B cell (primary cell): ENCODE results near the gene COLEC12. TPM values are rescaled to one million over a fixed set of nuclear protein-coding genes. Genes with fewer than 3 reads are reported as not detected.

ENCODE experiments used
- ATAC-seq: fragments of 200-7000 bp; cut with Tn5 transposase; one replicate; pipeline ENCODE4 v1.10.0; 2021; ENCODE audit warnings: low read depth, mild to moderate bottlenecking, moderate number of reproducible peaks, moderate library complexity
- CTCF ChIA-PET: fragments of 350-600 bp; sonication (Branson Sonifier 250); formaldehyde crosslinking; loops from one replicate; lab custom pipeline; 2021; ENCODE audit warnings: antibody characterized with exemption, inconsistent platforms; lab: Charles Lee
- POLR2A ChIA-PET: fragments of 350-600 bp; sonication (Branson Sonifier 250); formaldehyde crosslinking; loops from one replicate; lab custom pipeline; 2021; ENCODE audit warnings: antibody characterized with exemption; lab: Charles Lee
- DNase-seq: peaks from one replicate; pipeline ENCODE4 v3.0.0; 2013
- H2AFZ ChIP-seq: 2 replicates; pipeline ENCODE4 v1.6.1; 2012; ENCODE audit warnings: mild to moderate bottlenecking, low read depth, low read length; ENCODE audit not compliant: insufficient read depth, poor library complexity, severe bottlenecking
- H3K27ac ChIP-seq, 2 donors: 1 replicate in 1 of 2; 2 replicates in 1 of 2; pipeline ENCODE4 v1.5.1; 2012 to 2013; ENCODE audit warnings: low read length in 2 of 2, mild to moderate bottlenecking in 2 of 2, moderate library complexity in 1 of 2
- H3K27me3 ChIP-seq, 4 experiments: fragments of 200-600 bp in 1 of 4; sonication (generic) in 1 of 4; replicated peaks in 1 of 4; 1 replicate in 2 of 4; 2 replicates in 2 of 4; pipeline versions ENCODE4 v1.6.1 to v1.7.0; 2013 to 2016; ENCODE audit warnings: low read length in 3 of 4, mild to moderate bottlenecking in 2 of 4, mixed read lengths in 1 of 4, moderate library complexity in 1 of 4; ENCODE audit not compliant: insufficient read depth in 4 of 4, control insufficient read depth in 3 of 4; ENCODE audit errors: control extremely low read depth in 1 of 4
- H3K36me3 ChIP-seq, 2 experiments: replicated peaks in 1 of 2; 1 replicate in 1 of 2; 2 replicates in 1 of 2; pipeline versions ENCODE4 v1.6.1 to v1.7.1; 2013; ENCODE audit warnings: low read length in 1 of 2; ENCODE audit not compliant: insufficient read depth in 2 of 2, control insufficient read depth in 1 of 2; ENCODE audit errors: control extremely low read depth in 1 of 2, extremely low read depth in 1 of 2
- H3K4me1 ChIP-seq, 2 donors: fragments of 200-600 bp in 1 of 2; sonication (generic) in 1 of 2; 1 replicate in 1 of 2; 2 replicates in 1 of 2; pipeline versions ENCODE4 v1.5.1 to v1.6.1; 2013 to 2017; ENCODE audit warnings: low read length in 2 of 2; ENCODE audit not compliant: control insufficient read depth in 2 of 2, insufficient read depth in 2 of 2
- H3K4me2 ChIP-seq: replicated peaks from 2 replicates; pipeline ENCODE3; 2012; ENCODE audit warnings: mild to moderate bottlenecking, low read depth, low read length; ENCODE audit not compliant: poor library complexity, severe bottlenecking
- H3K4me3 ChIP-seq, 5 experiments: fragments of 200-600 bp in 1 of 5; sonication (generic) in 1 of 5; 1 replicate in 3 of 5; 2 replicates in 2 of 5; pipeline versions ENCODE4 v1.5.1 to v1.7.0; 2011 to 2016; ENCODE audit warnings: low read length in 4 of 5, mild to moderate bottlenecking in 4 of 5, low read depth in 2 of 5, control low read depth in 1 of 5, moderate library complexity in 1 of 5; ENCODE audit not compliant: insufficient read depth in 1 of 5; ENCODE audit errors: control extremely low read depth in 1 of 5, extremely low read depth in 1 of 5
- H3K79me2 ChIP-seq: fragments of 200-600 bp; sonication (generic); one replicate; pipeline ENCODE4 v1.6.0; 2016; ENCODE audit warnings: low read length; ENCODE audit not compliant: control insufficient read depth, insufficient read depth
- H3K9ac ChIP-seq: fragments of 200-600 bp; sonication (generic); 2 replicates; pipeline ENCODE4 v1.6.1; 2017; ENCODE audit warnings: mild to moderate bottlenecking, low read length, moderate library complexity
- H3K9me3 ChIP-seq, 3 donors: one replicate each; pipeline versions ENCODE4 v1.6.1 to v1.7.1; 2013; ENCODE audit warnings: low read length in 2 of 3; ENCODE audit not compliant: control insufficient read depth in 2 of 3, insufficient read depth in 1 of 3; ENCODE audit errors: control extremely low read depth in 1 of 3
- H4K20me1 ChIP-seq: 2 replicates; pipeline ENCODE4 v1.6.0; 2012; ENCODE audit warnings: mild to moderate bottlenecking, low read length; ENCODE audit not compliant: insufficient read depth, control insufficient read depth, poor library complexity, severe bottlenecking
- H3K27ac Mint-ChIP-seq: one replicate; pipeline ENCODE4 v1.8.0; 2021; ENCODE audit warnings: mixed read lengths
- H3K27me3 Mint-ChIP-seq: one replicate; pipeline ENCODE4 v1.8.0; 2021; ENCODE audit warnings: mixed read lengths
- H3K4me1 Mint-ChIP-seq: one replicate; pipeline ENCODE4 v1.8.0; 2021; ENCODE audit warnings: mixed read lengths
- H3K4me3 Mint-ChIP-seq: one replicate; pipeline ENCODE4 v1.8.0; 2021; ENCODE audit warnings: mixed read lengths
- H3K9me3 Mint-ChIP-seq: one replicate; pipeline ENCODE4 v1.8.0; 2022; ENCODE audit warnings: mixed read lengths; ENCODE audit not compliant: insufficient read depth
- EZH2 ChIP-seq: IDR thresholded peaks from 2 replicates; pipeline ENCODE4 v1.6.1; 2012; ENCODE audit warnings: borderline replicate concordance, low read depth, mild to moderate bottlenecking, moderate library complexity, low read length; ENCODE audit not compliant: insufficient read depth, poor library complexity, severe bottlenecking
- WGBS: methylation state at CpG from one replicate; pipeline ENCODE4 v1.1.5; 2013; ENCODE audit warnings: missing lambda C conversion rate; ENCODE audit not compliant: insufficient coverage; 5-methylcytosine and 5-hydroxymethylcytosine counted together
- intact Hi-C: fragments of 100-400 bp; cut with micrococcal nuclease; formaldehyde crosslinking; loops from one replicate; pipeline ENCODE4 v1.10.0; 2022
- polyA plus RNA-seq: library from polyadenylated mRNA; depleted of rRNA; stranded (reverse); fragments of >200 nt; gene quantifications from 2 replicates; pipeline ENCODE4 v1.2.3, GENCODE V29; 2012
- total RNA-seq, 2 donors: library from RNA; stranded (reverse); fragments of 120-200 nt in 1 of 2; gene quantifications; 1 replicate in 1 of 2; 2 replicates in 1 of 2; pipeline versions ENCODE4 v1.2.3 to v1.2.4, GENCODE V29; 2013 to 2022
- TF ChIP-seq, protein P1 (sequence below): fragments of 200-600 bp; IDR thresholded peaks from one replicate; pipeline ENCODE4 v1.8.0; 2022; ENCODE audit warnings: antibody characterized with exemption, mild to moderate bottlenecking

Gene COLEC12
- total and polyA plus RNA-seq, 2 donors (not counting 1 experiment from before 2014, with no cell fraction given): not detected

DNA sequence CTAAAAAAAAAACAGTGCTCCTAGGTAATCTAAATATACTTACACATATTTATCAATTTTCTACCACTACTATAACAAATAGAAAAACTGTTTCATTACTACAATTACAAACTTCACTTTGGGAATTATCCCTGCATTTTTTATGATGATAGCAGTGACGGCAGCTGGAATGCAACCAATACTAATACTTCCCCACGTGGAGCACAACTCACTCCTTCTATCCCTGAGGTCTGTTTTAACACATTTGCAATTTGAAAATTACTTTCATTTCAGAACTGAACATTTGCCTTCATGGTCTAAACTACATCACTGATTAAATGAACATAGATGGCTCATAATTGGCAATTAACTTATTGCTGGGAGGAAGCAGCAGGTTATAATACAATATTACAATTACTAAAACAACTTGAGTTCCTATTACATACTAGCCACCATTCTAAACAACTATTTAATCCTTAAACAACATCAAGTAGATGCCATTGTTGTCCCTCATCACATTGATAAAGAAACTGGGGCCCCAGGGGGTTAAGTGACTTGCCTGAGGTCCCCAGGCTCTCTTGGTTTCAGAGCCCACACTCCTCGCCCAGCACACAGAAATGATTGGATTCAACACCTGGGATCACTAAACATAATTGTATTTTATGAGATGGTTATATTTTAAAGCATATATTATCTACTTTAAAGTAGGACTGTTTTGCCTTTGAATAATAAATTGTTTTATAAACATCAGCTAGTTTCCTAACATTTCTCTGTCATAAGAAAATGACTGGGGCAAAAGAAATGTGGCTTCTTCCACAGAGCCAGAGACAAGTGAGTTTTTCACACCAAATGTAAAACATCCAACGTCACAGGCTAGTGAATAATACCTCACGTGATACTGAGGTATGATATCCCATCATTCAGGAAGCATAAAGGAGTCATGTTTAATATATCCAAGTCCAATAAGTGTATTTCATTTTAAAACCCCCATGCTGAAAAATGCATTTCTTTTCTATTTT, 6.2 kb downstream of the COLEC12 start:
- TF ChIP-seq, protein P1, sequence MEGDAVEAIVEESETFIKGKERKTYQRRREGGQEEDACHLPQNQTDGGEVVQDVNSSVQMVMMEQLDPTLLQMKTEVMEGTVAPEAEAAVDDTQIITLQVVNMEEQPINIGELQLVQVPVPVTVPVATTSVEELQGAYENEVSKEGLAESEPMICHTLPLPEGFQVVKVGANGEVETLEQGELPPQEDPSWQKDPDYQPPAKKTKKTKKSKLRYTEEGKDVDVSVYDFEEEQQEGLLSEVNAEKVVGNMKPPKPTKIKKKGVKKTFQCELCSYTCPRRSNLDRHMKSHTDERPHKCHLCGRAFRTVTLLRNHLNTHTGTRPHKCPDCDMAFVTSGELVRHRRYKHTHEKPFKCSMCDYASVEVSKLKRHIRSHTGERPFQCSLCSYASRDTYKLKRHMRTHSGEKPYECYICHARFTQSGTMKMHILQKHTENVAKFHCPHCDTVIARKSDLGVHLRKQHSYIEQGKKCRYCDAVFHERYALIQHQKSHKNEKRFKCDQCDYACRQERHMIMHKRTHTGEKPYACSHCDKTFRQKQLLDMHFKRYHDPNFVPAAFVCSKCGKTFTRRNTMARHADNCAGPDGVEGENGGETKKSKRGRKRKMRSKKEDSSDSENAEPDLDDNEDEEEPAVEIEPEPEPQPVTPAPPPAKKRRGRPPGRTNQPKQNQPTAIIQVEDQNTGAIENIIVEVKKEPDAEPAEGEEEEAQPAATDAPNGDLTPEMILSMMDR: no peak
- no peak for TF ChIP-seq EZH2
- no CpG with 5 or more reads among the region's 5 CpGs for WGBS
- H3K36me3 ChIP-seq: no peaks in the 10 kb centered on the region
- POLR2A ChIA-PET: no interaction called here
- DNase-seq: no peak
- H4K20me1 ChIP-seq: no peaks in the 10 kb centered on the region
- intact Hi-C loops: no loop called here
- peaks cover 31% of the 10 kb centered on the region for H3K27me3 Mint-ChIP-seq
- CTCF ChIA-PET: no interaction called here
- H3K79me2 ChIP-seq: no peaks in the 10 kb centered on the region
- no peak overlapping the region for H3K9ac ChIP-seq
- H3K4me3 Mint-ChIP-seq: no peak overlapping the region
- no peak overlapping the region for H3K27ac Mint-ChIP-seq
- no peak for ATAC-seq
- H3K9me3 Mint-ChIP-seq: no peaks in the 10 kb centered on the region
- H3K4me1 Mint-ChIP-seq: no peaks in the 10 kb centered on the region
- H3K9me3 ChIP-seq: no peaks in the 10 kb centered on the region
- H3K4me3 ChIP-seq: no peak overlapping the region
- H3K27me3 ChIP-seq: peaks cover 0 to 7% (median 4%) of the 10 kb centered on the region in 4 experiments
- no peak overlapping the region for H3K4me2 ChIP-seq
- H3K4me1 ChIP-seq: no peaks in the 10 kb centered on the region
- H3K27ac ChIP-seq: no peak overlapping the region
- H2AFZ ChIP-seq: no peak overlapping the region

DNA sequence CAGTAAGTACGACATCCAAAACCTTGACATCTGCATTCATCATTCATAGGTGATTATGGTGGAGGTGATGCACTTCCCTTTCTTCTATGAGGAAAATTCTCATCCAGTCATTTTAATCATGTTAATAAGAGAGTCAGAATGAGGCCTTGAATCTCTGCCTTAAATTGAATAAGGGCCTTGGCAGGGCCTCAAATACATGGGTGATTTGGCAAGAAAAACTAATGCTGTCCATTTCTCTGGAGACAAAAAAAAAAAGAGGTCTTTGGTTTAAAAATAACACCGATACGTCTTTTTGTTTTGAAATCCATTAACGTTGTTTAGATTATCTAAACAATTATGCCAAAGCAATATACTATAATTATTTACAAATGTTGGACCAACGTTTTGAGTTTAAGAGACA, 8.1 kb downstream of the COLEC12 start:
- Histone ChIP-seq H3K4me2 (no peak overlapping the region), H3K4me3 (no peak overlapping the region), H3K9ac (no peak overlapping the region), H3K9me3 (no peaks in the 10 kb centered on the region), H3K79me2 (no peaks in the 10 kb centered on the region), H3K27ac (no peak overlapping the region), H3K4me1 (no peaks in the 10 kb centered on the region), H2AFZ (no peak overlapping the region), H3K36me3 (no peaks in the 10 kb centered on the region), H3K27me3 (peaks cover 0 to 3% (median 0%) of the 10 kb centered on the region in 4 experiments), H4K20me1 (no peaks in the 10 kb centered on the region)
- no peaks in the 10 kb centered on the region for H3K4me1 Mint-ChIP-seq
- CTCF ChIA-PET: no interaction called here
- no peak for DNase-seq
- intact Hi-C loops: no loop called here
- no peaks in the 10 kb centered on the region for H3K9me3 Mint-ChIP-seq
- no peak for ATAC-seq
- H3K4me3 Mint-ChIP-seq: no peak overlapping the region
- no CpG with 5 or more reads among the region's 5 CpGs for WGBS
- no peak overlapping the region for H3K27ac Mint-ChIP-seq
- peaks cover 21% of the 10 kb centered on the region for H3K27me3 Mint-ChIP-seq
- TF ChIP-seq EZH2: no peak
- TF ChIP-seq, protein P1: no peak
- POLR2A ChIA-PET: no interaction called here
